ENCODE data around the gene SH2D5.
A peak's percentile ranks its signal among the peaks of the same experiment; 100 is the strongest.
"Not testable (repeated sequence)": the region's sequence is repeated elsewhere in the genome, so short reads cannot be mapped to it uniquely, and the experiment has no call there.

Gene SH2D5

DNA sequence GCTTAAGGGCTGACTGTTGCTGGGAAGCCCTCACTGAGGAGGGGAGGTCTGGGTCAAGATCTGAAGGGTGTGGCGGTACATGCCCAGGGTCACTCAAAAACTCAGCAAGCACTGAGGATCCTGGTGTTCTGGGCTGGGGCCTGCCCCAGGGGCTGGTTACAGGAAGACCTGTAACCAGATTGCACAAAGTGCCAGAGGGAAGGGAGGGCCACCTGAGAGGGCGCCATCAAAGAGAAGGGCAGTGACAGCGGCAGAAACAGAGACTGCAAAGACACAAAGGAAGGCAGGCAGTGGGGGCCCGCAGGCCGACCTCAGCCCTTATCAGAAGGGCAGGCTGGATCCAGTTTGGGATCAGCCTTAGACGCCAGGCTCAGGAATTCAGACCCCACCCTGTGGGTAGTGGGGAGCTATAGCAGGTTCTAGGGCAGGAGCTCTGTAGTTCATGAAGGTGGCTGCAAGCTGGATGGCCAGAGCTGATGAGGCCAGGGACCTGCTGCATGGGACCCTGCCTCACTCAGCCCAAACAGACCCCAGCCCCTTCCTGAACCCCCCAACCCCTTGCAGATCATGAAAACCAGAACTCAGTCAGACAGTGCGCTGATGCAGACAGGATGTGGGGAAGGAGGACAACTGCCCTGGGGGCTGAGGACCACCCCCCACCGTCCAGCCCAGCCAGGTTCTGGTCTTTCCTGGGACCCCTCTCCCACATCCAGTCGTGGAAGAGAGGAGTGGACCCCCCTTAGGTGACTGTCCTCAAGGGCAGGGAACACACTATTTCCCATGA lies 3.9 kb downstream of the SH2D5 start:
- DNase-seq (ENCODE audit: low read depth in 2 of 2): no peak

DNA sequence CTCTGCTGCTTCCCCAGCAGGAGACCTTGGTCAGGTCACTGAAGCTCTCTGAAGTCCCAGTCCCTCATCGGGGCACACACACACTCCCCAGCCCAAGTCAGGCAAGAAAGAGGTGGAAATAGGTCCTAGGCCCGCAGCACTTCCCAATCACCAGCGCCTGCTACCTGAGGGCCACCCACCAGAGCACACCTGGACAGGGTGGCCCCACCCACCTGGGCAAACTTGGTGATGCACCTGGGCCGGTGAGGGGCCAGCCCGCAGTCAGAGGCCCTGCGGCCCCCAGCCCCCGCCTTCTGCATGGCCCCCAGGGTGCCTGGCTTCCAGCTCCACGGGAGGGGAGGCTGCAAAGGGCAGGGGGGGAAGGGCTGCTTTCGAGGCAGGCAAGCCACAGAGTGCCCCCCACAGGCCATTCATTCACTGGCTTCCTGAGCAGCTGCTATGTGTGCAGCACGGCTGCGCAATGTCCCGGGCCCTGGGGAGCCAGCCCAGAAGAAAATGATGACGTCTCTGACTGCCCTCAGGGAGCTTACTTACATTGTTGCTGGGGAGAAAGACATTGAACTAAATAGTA lies 4.7 kb downstream of the SH2D5 start:
- DNase-seq (ENCODE audit: low read depth in 2 of 2): no peak

DNA sequence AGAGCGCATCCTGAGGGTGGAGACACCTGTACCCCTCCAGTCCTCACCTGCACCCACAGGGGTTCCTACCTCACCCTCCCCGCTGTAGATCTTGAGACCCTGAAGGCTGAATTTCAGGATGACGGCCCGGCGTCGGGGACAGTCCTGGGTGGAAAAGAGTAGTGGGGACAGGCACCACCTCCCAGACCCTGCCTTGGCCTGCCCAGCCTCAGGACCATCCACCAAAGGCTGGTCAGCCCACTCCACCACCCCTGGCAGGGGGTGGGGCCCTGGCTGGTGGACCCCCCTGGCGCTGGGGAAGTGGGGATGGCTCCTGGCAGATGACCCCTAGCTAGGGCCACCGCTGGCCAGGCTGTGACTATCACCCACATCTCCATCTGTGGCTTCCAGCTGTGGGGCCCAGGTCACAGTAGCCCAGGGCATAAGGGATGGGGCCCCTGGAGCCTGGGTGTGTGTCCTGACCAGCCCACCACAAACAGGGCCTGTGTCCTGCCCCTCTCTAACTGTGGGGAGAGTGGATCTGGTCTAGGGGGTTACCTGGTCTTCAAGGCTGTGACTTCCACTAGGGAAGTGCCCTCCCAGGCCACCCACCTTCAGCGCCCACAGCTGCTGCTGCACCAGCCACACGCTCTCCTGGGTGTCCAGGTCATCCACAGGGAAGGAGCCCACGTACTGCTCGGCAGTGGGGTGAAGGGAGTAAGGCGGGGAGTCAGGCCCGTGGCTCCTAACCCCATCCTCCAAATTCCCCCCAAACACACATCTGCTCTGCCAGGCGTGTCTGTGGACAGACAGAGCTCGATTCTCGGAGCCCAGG lies 5.4 kb downstream of the SH2D5 start:
- DNase-seq (ENCODE audit: low read depth in 2 of 2): no peak

DNA sequence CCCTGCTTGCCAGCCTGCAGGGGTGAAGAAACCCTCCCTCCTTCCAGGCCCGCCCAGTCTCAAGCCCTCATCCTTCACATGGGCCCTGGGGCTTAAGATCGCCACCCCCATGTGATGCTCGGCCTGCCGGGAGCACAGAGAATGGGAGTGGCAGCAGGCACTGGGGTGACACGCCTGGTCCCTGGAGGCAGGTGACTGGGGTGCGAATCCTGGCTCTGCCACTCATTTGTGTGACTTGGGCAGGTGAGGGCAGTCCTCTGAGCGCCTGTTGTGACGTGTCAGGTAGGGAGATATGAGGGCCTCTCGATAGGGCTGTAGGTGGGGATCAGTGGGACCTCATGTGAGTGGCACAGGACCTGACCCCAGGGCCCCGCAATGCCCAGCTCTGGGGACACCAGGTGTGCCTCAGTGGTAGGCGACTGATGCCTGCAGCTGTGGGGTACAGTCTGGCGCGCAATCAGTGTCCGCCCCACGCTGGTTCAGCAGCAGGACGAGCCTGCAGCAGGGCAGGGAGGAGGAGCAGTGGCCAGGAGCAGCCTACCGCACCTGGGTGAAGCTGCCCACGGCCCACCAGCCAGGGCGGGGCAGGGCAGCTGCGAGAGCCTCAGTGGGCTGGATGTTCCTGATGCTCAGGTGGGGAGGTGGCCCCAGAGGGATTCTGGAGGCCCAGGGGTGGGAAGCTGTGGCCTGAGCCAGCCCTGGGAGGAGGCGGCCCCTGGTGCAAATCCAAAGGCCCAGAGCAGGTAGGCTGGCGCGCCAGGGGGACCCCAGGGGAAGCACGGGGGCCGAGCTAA lies 6.2 kb downstream of the SH2D5 start:
- DNase-seq (ENCODE audit: low read depth in 2 of 2): no peak

DNA sequence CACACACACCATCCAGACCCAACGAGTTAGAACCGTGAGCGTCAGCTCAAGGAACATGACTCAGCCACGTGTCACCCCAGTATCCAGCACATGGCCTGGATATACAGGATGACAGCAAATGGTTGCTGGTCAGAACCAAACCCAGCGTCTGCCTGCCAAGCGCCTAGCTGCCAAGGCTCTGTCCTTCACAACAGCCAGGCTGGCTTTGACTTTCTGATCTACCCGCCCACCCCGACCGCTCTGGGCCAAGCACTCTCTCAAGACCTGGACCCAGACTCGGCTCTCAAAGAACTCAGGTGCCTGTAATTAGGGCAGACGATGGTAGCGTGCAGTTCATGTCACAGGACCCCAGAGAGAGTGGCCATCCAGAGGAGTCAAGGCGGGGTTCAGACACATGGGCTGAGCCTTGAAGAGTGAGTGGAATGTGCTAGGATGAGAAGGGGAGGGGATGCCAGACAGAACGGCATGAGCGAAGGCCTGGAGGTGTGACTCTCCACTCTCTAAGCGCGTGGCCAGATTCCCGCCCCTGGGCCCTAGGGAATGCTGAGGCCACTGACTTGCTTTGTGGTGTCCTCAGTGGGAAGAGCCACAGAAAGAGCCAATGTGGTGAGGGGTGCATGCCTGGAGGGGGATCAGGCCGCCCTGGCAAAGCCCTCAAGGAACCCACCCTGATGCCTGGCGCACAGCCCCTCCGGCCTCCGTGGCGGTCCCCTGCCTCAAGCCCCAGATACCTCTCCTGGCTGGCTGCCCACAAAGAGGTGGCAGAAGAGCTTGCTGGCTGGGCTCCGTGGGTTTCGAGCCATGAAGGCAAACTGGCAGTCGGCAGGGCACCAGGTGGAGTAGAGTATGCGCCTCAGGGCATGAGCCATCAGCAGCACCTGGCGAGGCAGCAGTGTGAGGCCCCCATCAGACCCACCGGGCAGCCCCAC lies 7.0 kb downstream of the SH2D5 start:
- no peak for DNase-seq (ENCODE audit: low read depth in 2 of 2)

DNA sequence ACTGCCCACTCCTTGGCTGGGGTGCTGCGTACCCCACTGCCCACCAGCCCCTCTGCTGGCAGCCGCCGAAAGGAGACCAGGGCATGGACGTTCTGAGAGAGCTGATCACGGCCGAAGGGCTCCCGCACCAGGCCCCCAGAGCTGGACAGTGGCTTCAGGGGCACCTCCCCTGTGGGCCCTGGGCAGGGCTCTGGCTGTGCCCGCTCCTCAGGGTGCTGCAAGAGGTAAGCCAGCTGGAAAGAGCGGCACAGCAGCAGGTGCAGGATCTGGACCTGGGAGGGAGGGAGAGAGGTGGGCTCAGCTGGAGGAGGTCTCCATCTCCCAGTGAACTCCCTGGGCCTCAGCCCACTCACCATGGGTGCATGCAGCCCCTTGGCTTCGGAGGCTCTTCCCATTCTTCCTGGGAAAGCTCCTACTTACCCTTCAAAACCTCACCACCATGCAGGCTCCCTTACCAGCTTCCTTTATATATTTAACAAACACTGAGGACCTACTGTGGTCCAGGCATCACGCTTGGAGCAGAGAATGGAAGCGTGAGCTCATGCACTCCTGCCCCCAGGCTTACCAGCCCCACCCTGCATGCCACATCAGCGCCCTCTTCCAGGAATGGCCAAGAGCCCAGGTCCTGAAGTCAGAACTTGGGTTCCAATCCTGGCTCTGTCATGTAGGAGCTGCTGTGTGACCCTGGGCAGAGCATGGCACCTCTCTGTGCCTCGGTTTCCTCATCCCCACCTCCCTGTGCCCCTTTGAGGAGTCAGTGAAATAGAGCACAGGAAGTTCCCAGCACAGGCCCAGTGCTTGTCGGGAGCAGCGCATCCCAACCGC lies 7.9 kb downstream of the SH2D5 start:
- no peak for DNase-seq (ENCODE audit: low read depth in 2 of 2)

DNA sequence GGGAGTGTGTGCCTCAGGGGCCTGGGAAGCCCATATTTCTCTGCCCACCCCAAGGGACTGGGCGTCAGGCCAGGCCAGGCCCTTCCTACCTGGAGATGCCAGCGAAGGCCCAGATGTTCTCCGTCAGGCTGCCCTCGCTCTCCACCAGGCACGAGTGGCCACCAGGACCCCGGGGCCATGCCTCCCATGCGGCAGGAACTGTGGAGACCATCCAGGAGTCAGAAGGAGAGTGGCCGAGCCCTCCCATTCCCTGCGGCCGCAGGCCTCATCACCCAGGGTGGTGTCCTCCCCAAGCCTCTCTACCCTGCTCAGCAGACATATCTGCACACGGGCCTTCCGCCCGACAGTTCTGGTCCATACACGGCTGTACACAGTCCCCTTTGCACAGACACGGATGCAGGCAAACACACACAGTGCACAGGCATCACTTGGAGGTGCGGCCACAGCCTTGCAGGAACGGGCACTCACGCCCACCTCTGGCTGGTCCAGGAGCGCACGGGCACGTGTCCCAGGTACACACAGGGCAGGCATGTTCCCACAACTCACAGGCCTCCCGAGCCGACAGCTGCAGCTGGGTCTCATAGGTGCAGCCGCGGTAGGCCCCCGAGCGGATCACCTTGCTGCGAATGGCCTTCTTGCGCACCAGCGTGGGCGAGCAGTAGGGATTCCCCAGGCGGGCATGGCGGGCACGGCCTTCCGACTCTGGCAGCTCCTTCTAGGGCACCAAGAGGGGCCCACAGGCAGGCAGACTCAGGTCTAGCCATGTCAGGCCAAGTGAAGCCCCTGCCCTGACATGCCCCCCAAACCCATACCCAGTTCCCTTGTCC lies 8.8 kb downstream of the SH2D5 start:
- no peak for DNase-seq (ENCODE audit: low read depth in 2 of 2)

DNA sequence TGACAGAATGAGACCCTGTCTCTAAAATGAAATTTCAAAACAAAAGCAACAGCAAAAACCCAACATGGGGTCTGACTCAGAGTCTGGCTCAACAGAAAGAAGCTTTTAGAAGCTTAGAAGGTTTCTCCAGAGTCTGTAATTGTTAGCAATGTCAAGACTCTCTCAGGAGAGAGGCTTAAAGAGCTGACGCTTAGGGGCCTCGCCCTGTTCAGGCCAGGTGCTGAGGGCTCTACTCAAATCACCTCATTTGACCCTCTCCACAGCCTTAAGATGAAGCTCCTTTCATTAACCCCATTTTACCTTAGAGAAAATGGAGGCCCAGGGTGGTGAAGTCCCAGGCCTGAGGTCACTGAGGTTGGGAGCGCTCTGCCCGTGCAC lies 9.4 kb downstream of the SH2D5 start:
- DNase-seq (ENCODE audit: low read depth in 2 of 2): no peak

DNA sequence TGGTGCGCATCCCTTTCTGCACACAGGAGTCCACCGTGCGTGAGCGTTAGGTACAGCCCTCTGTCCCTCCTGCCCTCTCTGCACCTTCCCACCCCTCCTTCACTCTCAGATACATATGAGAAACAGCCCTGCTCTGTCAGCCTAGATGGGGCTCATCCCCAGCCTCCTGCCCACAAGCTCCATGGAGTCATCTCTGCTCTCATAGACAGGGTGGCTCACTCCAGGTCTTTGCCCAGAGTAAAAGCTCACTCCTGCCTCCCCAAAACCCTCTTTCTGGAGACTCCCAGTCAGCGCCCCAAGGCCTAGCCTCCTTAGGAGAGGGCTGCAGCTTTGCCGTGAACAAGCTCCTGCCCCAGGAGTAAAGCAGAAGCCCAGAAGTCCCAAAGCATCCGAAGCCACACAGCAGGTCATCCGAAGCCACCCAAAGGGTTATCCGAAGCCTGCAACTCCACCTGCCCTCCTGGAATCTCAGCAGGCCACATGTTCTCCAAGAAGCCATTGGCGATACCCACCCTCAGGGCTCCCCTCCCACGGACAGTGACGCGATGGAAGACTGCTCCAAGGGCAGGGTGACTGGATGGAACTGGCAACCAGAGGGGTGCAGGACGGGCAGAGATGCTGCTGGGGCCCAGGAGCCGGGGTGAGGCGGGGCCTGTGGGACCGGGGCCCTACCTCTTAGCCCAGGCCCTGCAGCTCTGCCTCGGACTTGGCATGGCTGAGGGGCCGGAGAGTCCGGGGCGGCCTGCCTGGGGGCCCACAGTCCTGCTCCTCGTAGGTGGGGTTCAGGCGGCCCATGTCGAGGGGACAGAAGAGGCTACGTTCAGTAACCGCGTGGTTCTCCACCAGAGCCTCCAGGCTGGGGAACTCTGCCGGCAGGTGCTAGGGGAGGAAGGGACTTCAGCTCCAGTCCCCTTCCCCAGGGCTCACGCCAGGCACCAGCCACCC lies 11.1 kb downstream of the SH2D5 start:
- no peak for DNase-seq (ENCODE audit: low read depth in 2 of 2)

DNA sequence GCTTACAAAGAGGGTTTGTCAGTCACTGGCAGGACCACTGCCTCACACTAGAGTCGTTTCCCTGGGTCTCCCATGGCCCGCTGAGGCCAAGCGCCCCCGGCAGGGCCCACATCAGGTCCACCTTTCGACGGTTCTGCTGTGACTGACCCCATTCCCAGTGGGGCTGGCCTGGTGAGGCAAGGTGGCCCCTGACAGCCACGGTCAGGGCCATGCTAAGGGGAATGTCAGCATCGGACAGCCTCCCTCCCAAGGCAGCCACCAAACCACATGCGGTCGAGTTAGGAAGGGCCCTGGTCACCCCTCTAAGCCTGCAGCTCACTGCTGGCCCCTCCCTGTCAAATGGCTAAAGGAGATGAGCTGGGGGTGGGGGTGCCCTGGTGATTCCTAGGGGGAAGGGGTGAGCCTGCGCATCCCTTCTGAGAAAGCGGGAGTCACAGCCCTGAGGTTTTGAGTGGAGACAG lies 11.8 kb downstream of the SH2D5 start:
- DNase-seq (ENCODE audit: low read depth in 2 of 2): no peak

DNA sequence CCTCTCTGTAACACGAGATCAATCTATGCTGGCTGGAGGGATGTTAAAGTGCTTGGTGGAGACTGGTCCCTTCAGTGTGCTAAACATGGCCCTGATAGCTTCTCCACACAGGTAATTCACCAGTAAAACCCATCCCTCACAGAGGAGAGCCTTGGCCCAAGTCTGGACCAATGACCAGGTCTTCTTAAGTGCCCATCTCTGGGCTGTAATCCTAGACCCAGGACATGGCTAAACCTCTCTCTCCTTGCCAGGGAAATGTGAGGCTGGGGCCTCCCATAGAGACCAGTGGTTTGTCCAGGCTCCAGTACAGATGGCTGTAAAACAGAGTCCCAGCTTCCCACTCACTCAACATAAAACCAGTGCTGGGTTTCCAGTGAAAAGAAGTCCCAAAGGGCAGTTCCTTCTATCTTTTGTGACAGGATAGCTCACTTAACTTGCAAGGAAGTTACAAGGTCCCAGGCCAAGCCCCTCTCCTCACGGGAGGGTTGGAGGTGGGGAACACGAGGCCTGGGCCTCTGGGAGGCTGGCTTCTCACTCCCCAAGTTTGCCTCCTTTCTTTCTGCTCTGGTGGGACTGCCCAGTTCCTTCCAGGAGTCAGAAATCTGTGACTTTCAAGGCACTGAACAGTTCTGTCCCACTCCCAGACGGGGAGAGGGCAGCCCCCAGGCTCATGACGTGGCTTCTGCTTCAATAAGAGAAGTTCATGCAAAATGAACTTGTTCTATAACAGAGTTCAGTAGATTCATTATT lies 12.5 kb downstream of the SH2D5 start:
- no peak for DNase-seq (ENCODE audit: low read depth in 2 of 2)

DNA sequence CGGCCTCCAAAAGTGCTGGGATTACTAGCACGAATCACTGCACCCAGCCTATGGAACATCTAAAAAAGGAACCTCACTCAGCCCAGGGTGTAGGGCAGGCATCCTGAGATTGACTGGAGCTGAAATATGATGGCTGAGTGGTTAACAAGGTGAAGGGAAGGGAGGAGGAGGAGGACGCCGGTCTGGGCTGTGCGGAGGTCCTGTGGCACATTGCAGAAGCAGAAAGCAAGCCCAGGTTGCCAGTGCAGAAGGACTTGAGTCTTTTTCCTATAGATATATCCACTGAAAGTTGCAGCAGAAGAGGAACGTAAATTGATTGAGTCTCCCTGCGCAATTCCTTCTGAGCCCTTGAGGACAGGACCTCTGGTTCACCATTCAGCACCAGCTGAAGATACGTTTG lies 13.2 kb downstream of the SH2D5 start:
- DNase-seq (ENCODE audit: low read depth in 2 of 2): no peak

DNA sequence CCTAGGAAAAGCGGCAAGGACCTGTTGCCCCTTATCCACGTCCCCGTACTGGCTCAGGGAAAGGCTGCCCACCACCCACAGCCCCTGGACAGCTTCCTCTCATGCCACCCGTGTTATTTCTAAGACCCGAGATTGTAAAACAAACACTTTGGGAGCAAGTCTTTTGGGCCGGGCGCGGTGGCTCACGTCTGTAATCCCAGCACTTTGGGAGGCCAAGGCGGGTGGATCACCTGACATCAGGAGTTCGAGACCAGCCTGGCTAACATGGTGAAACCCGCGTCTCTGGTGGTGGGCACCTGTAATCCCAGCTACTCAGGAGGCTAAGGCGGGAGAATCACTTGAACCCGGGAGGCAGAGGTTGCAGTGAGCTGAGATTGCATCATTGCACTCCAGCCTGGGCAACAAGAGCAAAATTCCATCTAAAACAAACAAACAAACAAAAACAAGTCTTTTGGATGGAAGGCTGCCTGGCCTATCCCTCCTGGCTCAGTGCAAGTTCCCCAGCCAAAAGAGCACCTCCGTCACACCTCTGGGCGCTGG lies 14.1 kb downstream of the SH2D5 start:
- not testable (repeated sequence) for DNase-seq (ENCODE audit: low read depth in 2 of 2)

DNA sequence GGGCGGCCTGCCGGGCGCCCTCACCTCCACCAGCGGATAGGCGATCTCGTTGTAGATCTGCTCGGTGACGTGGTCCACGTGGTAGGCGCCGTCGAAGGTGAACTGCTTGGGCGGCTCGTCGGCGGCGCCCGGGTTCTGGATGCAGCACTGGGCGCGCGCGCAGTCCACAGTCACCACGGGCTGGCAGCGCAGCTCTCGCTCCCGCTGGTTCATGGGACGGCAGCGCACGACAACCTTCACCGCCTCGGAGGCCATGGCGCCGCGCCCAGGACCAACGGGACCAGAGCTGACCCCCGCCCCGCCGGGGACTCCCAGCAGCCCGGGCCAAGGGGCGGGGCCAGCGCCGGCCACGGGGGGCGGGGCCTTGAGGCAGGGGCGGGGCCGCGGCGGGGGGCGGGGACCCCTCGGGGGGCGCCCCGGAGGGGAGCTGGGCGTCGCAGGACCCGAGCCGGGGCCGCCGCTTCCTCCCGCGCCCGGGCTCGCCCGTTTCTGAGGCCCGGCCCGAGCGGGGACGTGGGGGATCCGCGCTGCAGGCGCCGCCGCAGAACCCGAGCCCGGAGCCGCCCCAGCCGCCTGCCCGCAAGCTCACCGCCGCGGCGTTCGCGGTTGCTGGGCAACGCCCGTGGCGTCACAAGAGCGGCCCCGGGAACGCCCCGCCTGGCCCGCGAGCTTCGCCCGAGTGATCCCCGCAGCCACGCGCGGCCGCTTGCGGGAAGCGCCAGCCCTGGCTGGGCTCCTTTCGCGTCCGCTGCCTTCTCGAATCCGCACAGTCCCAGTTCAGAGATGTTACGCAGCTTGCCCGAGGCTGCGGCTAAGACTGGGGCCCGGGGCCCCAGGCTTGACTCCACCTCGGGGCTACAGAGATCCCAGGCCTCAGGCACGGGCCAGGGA lies 14.8 kb downstream of the SH2D5 start, which contains the start of gene KIF17:
Gene KIF17 (minus strand): TSS at position 556 of the 891 bp plus-strand sequence. CDS start 301 bp downstream, at position 255.
- DNase-seq (ENCODE audit: low read depth in 2 of 2): peak; percentile 35 to 48

DNA sequence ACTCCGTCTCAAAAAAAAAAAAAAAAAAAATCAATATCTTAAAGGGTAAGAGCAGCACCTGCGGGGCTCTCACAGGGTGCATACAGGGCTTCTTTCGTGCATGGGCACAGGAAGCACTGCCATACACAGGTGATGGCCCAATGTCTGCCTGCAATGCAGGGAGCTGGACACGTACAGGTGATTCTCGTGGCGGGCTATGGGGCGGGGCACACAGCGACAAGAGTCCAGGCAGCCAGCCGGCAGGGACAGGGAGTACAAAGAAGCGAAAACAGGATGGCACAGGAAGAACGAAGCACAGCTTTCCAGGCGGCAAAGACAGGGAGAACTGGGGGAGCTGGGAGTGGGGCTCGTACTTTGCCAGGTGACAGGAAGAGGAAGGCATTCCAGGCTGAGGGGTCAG lies 16.3 kb downstream of the SH2D5 start:
- DNase-seq (ENCODE audit: low read depth in 2 of 2): no peak

DNA sequence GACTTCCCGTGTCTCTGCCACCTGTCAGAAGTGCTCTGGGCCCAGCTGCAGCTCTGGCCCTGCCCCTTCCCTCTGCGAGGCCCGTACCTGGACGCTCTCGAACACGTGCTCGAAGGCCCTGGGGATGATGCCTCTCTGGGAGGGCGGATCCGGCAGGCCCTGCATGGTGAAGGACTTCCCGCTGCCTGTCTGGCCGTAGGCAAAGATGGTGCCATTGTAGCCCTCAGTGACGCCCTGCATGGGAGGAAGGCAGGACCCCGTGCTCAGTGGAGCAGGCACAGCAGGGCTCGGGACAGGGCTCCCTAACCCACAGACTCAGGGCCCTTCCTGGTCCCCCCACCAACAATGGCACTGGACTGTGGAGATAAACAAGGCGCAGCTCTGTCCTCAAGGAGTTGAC lies 17.1 kb downstream of the SH2D5 start:
- no peak for DNase-seq (ENCODE audit: low read depth in 2 of 2)
